GM18951 (cell line): ENCODE data around the gene MORN5.

Source experiments
- POLR2A ChIP-seq: IDR thresholded peaks from 4 replicates; pipeline ENCODE4 v1.6.1; 2011; ENCODE audit warnings: mild to moderate bottlenecking; ENCODE audit not compliant: insufficient read length, insufficient read depth; ENCODE audit errors: extremely low read depth
- in situ Hi-C: fragments of 300-500 bp; cut with MboI; formaldehyde crosslinking; loops from one replicate; pipeline ENCODE4 v1.12.0; 2022; ENCODE audit warnings: low sequenced_read_pairs, mixed read lengths, inconsistent platforms; ENCODE audit not compliant: unreplicated experiment

MORN5 gene

DNA sequence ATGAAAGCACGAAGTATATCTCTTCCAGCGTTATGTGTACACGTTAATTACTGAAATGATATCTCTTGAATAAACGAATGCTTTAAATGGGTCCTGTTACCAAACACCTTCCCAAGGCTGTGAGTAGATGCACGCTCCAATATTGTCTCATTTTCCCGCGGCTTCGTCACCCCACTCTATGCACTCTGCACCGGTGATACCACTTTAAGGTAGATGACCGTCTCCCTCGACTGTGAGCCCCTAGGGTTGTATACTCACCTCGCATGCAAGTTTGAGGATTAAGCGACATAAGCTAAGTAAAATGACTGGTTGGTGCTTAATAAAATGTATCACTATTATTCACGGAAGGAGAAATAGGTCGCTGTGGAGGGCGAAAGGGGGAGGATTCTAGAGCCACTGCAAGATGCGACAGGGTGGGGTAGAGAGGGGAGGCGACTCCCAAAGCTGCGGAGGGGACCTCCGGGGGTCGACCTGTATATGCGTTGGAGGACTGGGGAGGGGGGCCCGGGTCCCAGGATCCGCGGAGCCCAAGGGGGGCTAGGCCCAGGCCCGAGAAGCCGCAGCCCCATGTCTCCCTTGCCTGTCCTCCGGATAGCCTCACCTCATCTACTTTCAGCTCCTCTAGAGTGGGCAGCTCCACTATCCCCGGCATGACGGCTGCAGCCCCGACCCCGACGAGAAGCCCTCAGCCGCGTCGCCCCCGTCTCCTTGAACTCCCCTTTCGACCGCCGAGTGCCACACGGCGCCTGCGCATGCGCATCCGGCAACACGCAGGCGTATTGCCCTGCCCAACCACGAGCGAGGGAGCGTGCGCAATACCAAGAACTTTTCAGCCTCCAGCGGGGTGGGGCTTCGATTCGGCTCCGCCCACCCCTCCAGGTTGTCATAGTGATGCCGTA lies at the start of gene MORN5, which contains the start of gene NDUFA8:
MORN5 (plus strand) TSS at position 883 of the 899 bp plus-strand sequence. CDS start 65 bp downstream, outside the sequence.
NDUFA8 (minus strand) TSS at position 754 of the 899 bp plus-strand sequence; CDS start at position 652, 102 bp downstream.
- TF ChIP-seq POLR2A = peak; percentile 87
- in situ Hi-C loops = no loop called here

- in situ Hi-C loops = loop anchor here (25.0 kb wide), 1 partner anchor 702 kb away; the partner anchor contains the start of gene OR1K1
- no peak for TF ChIP-seq POLR2A
Measured at GRCh38 chr9:122110100-122110833, 49.4 kb upstream of the MORN5 start.

GRCh38 chr9:122111413-122112085 lies 48.2 kb upstream of the MORN5 start:
- in situ Hi-C loops = loop anchor here (25.0 kb wide), 1 partner anchor 701 kb away; the partner anchor contains the start of gene OR1K1
- TF ChIP-seq POLR2A = no peak

DNA sequence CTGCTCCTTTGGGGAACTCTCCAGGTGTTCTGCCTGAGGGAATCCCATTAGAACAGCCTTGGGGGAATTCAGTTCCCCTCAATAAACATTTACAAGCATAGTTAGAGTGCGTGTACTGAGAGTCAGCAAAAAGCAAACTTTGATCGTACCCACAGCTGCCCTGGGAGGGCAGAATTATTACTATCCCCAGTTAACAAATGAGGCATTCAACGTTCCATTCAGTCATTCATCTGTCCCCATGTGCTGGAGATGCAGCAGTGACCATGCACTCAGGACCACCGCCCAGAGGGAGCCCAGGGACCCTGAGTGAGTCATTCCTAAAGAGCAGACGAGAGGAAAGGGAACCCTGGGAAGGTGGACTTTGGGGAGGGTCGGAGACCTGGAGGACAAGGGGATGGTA lies 47.5 kb upstream of the MORN5 start:
- TF ChIP-seq POLR2A = no peak
- in situ Hi-C loops = loop anchor here (25.0 kb wide), 1 partner anchor 700 kb away; the partner anchor contains the start of gene OR1K1

DNA sequence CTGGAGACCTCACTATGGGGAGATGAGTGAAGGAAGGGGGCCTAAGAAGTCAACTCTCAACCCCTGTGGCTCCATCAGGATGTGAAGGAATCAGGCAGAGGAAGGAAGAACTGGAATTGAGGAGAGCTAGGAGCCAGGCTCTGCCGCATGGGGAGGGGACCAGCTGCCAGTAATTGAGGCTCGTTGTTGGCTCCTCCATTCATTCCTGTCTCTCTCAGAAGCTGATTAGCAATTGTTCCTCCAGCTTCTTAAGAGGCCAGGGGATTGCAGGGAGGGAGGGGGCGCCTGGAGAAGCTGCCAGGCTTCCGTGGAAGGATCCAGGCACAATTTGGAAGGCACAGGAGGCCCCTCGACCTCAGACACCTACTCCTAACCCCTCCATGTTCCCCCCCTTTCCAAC lies 46.1 kb upstream of the MORN5 start:
- in situ Hi-C loops = loop anchor here (25.0 kb wide), 1 partner anchor 699 kb away; the partner anchor contains the start of gene OR1K1
- TF ChIP-seq POLR2A = no peak

DNA sequence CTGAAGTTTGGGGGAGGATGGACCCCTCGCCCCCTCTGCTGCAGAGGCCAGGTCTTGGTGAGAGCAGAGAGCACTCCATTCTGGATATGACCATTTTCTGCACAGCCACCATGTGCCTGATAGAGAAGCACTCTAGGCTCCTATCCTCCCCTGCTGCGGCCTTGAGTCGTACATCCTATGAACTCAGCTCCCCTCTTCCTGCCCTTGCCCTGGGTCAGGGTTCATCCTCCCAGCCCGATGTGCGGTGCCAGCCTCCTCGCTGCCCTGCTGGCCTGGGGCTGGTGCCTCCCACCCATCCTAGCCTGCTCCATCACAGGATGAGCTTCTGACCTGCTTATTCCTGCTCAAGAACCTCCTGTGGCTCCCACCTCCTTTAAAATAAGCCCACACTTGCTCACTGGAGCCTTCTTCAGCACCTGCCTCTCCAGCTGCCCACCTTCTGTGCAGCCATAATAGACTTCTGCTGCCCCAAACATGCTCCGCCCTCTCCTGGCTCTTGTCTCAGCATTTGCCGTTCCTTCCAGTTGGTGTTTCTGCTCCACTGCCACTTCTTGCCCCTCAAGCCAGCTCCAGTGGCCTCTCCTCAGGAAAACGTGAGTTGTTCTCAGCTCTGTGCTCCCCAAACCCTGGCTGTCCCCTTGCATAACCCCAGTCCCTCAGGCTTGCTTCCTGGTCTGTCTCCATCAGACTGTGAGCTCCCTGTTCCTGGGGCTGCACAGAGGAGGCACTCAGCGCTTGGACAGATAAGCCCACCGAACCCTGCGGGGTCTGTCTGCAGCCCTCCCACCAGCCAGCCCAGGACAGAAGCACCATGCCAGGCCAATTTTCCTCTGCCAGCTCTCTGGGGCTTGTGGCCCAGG lies 44.3 kb upstream of the MORN5 start:
- in situ Hi-C loops = loop anchor here (25.0 kb wide), 1 partner anchor 697 kb away; the partner anchor contains the start of gene OR1K1
- no peak for TF ChIP-seq POLR2A

- in situ Hi-C loops = loop anchor here (25.0 kb wide), 1 partner anchor 696 kb away; the partner anchor contains the start of gene OR1K1
- no peak for TF ChIP-seq POLR2A
Measured at GRCh38 chr9:122116040-122116439, 43.7 kb upstream of the MORN5 start.

GRCh38 chr9:122116448-122117173 lies 43.1 kb upstream of the MORN5 start:
- no peak for TF ChIP-seq POLR2A
- in situ Hi-C loops = loop anchor here (25.0 kb wide), 1 partner anchor 696 kb away; the partner anchor contains the start of gene OR1K1

GRCh38 chr9:122117241-122117640 lies 42.5 kb upstream of the MORN5 start:
- in situ Hi-C loops = loop anchor here (25.0 kb wide), 1 partner anchor 695 kb away; the partner anchor contains the start of gene OR1K1

GRCh38 chr9:122118343-122119165 lies 41.2 kb upstream of the MORN5 start:
- no peak for TF ChIP-seq POLR2A
- in situ Hi-C loops = loop anchor here (25.0 kb wide), 1 partner anchor 694 kb away; the partner anchor contains the start of gene OR1K1
